NB4 (cell line): ENCODE results near the gene INSYN2A.

Experiments used
- POLR2A ChIP-seq: IDR thresholded peaks from 2 replicates; pipeline ENCODE4 v1.6.1; 2011; ENCODE audit warnings: mild to moderate bottlenecking; ENCODE audit not compliant: insufficient read length; ENCODE audit errors: extremely low read depth
- TF ChIP-seq, protein P1 (sequence below): IDR thresholded peaks from one replicate; pipeline ENCODE4 v1.5.1; 2012; ENCODE audit warnings: low read depth, low read length

DNA sequence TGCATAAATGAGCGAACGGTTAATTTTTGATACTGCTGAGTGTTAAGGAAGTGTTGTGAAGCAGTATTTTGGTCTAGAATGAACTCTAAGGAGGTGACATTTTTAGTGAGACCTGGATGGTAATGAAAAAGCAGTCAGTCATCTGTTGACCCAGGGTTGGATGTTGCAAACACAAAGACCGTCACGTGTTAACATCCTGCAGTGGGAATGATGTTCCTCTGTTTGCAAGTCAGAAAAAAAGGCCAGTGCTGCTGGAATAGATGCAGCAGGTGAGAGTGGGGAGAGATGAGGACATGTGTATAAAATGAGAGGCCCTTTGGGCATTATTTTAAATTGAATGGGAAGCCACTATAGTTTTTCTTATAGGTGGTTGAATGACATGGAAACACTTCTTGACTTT, 39.3 kb downstream of the INSYN2A start:
- TF ChIP-seq, protein P1, sequence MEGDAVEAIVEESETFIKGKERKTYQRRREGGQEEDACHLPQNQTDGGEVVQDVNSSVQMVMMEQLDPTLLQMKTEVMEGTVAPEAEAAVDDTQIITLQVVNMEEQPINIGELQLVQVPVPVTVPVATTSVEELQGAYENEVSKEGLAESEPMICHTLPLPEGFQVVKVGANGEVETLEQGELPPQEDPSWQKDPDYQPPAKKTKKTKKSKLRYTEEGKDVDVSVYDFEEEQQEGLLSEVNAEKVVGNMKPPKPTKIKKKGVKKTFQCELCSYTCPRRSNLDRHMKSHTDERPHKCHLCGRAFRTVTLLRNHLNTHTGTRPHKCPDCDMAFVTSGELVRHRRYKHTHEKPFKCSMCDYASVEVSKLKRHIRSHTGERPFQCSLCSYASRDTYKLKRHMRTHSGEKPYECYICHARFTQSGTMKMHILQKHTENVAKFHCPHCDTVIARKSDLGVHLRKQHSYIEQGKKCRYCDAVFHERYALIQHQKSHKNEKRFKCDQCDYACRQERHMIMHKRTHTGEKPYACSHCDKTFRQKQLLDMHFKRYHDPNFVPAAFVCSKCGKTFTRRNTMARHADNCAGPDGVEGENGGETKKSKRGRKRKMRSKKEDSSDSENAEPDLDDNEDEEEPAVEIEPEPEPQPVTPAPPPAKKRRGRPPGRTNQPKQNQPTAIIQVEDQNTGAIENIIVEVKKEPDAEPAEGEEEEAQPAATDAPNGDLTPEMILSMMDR = no peak
- no peak for TF ChIP-seq POLR2A
